T-helper 9 cell (primary cell): ENCODE results near the gene TEX2.
"Not testable (repeated sequence)": the region's sequence is repeated elsewhere in the genome, so short reads cannot be mapped to it uniquely, and the experiment has no call there.

Experiments
- DNase-seq: peaks from one replicate; pipeline ENCODE4 v3.0.0-alpha.2; 2020

TEX2 gene

DNA sequence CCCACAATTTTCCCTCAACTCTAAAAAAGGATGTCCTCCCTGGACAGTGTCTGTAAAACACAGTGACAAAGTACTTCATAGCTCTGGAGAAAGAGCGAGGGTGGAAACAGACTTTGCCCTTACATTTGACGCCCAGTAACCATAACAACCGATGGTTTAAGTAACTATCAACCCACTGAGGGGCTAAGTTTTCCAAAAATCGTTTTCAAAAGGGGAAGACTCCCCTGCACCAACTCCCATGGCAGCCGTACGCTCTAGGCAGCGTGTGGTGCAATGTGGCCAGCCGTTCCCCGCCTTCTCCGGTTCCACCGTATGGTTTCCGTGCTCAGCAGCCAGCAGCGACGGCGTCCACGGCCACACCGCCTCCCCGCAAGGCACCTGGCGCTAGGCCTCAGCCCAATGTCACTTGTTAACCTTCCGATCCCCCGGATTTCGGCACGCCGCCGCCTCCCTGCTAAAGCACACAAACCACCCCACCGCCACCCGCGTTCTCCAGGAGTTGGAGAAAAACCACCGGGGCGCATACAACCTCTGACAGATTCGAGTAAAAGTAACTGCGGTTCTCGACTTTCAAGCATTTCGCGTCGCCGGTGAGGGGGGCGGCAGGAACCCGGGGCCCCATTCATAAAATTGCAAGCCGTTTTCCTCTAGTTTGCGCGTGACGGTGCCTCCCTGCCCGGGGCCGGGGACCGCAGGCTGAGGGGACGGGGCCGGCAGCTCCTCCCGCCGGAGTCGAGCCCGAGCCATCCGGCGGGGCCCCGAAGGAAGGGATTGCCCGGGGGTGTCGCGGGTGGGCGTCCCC is 661 bp downstream of the TEX2 start:
- peak; percentile 62 for DNase-seq

- no peak for DNase-seq
Observed at GRCh38 chr17:64261417-64262145, 1.5 kb downstream of the TEX2 start.

GRCh38 chr17:64260886-64261285 is 2.2 kb downstream of the TEX2 start:
- no peak for DNase-seq

- no peak for DNase-seq
Observed at GRCh38 chr17:64259922-64260321, 3.1 kb downstream of the TEX2 start.

GRCh38 chr17:64259426-64259825 is 3.6 kb downstream of the TEX2 start:
- DNase-seq, result no peak

GRCh38 chr17:64256913-64257807 is 5.9 kb downstream of the TEX2 start:
- no peak for DNase-seq

DNA sequence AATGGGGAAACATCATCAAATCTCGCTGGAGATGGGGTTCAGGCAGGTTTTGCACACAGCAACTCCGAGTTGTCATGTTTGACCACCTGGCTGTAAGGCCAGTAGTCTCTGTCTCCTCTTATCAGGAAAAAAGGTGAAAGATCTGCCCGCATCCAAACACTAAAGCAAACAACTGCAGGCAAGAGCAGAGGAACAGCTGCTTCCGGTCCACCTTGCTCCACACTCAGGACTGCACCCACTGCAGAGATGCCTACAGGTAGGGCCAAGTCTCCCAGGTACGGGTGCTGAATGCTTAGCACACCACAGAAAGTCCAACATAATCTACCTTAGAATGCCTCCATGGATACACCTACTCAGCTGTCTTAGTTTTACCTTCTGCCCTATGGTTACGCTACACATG is 7.3 kb downstream of the TEX2 start:
- DNase-seq, result no peak

GRCh38 chr17:64254755-64255154 is 8.3 kb downstream of the TEX2 start:
- DNase-seq, result no peak

- DNase-seq, result no peak
Observed at GRCh38 chr17:64253470-64253869, 9.6 kb downstream of the TEX2 start.

GRCh38 chr17:64252831-64253230 is 10.2 kb downstream of the TEX2 start:
- DNase-seq, result no peak

- no peak for DNase-seq
Observed at GRCh38 chr17:64250233-64250835, 12.7 kb downstream of the TEX2 start.

GRCh38 chr17:64247836-64248235 is 15.2 kb downstream of the TEX2 start:
- no peak for DNase-seq

DNA sequence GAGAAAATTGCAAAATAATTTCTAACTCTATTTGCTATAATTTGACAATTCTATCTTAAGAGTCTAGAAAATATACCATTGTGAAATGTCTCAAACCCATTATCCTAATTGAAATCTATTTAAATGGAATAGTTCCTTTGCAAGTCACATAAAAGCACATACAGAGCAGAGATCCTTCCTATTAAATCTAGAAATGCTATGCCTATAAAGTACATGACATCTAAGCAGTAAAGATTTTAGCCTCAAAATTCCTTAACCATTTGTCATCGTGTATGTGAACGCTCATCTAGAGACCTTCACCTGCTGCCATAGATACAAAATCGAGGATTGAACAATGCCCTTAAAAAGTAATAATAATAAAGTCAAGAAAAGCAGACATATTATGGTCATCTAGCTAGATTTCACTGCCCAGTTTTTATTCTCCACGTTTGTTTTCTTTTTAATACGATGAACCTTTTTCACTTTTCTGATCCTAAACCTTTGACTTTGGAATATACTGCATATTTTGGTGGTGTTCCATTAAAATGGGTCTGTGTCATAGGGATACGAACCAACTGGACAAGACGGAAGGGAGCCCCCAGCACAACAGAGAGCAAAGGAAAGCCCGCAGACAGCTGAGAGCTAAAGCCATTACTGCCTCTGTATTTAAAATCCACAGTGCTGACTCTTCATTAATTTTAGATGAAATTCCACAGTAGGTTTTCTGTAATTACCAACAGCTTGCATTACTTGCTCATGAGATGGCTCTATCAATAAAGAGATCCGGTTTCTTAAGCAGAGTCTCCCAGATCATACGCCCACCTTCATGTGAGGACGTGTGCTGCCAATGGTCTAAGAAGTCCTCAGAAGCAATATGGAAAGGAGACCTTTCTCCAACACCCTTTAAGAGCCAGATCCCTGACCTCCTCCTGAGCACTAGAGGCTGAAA is 17.6 kb downstream of the TEX2 start:
- DNase-seq, result no peak

DNA sequence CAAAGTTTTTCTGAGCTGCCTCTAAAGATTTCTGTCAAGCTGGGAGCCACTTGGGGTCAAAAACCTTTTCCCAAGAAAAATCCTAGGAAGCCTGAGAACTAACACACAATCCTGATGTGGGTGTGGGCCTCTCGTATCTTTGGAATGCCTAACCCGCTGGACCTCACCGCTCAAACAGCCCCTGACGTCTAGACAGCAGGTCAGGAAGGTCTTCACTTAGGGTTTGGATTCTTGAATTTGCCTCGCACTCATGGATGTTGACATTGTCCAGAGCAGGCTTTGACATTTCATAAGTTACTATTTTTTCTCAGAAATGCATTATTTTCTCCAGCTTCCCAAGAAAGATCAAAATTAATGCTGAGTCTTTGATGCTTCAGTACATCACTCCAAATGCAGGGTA is 18.9 kb downstream of the TEX2 start:
- DNase-seq, result no peak

DNA sequence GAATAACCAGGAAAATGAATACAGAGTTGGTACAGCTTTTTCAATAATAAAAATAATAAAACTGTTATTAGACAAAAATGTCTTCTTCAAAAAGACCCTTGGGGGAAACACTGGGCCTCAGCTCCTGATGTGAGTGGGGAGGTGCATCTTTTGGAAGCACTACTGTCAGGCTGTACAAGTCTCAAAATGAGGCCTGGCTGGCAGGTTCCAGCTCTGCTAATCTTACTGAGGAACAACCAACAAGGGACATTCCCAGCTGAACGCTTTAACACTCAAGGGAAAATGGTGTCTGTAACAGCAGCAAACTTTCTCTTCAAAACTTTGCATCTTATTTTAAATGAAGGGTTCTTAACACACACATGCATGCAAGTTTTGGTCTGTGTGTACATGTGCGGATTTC is 19.7 kb downstream of the TEX2 start:
- DNase-seq, result no peak

DNA sequence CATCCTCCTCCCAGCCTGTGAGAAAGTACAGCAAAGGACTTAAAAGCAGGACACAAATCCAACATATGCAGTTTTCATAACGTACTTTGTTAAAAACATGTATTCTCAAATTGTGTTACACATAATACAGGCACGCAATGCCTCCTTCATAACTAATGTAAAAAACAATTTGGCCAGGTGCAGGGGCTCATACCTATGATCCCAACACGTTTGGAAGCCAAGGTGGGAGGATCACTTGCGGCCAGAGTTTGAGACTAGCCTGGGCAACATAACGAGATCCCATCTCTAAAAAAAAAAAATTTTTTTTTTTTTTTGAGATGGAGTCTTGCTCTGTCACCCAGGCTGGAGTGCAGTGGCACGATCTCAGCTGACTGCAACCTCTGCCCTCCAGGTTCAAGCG is 20.4 kb downstream of the TEX2 start:
- no peak for DNase-seq

DNA sequence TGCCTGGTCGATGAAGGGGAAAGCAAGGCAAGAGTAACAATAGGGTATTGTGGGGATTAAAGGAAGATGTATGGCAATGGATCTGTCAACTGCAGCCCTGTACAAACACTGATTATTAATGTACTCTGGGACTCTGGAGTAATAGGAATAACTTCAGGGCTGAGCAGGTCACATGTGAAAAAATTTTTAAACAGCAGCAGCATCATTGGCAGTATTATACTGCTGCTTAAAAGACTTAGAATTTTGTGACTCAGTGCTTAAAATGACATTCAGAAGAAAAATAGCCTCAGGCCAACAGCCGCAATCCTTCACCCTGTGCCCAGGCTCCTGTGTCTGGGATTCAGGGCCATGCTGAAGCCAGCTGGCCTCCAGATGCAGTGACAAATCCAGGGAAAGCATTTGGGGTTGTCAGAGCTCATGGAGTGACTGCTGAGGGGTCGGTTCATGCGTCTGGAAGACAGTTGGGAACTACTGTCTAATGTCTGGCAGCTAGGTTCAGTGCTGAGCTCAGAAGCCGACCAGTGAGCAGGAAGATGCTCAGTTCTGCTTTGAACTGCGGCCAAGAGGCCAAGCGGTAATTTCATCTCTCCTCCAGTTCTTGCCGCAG is 22.2 kb downstream of the TEX2 start:
- DNase-seq, result no peak

GRCh38 chr17:64240261-64240740 is 22.8 kb downstream of the TEX2 start:
- DNase-seq, result no peak

- DNase-seq, result not testable (repeated sequence)
Observed at GRCh38 chr17:64238449-64238848, 24.6 kb downstream of the TEX2 start.

DNA sequence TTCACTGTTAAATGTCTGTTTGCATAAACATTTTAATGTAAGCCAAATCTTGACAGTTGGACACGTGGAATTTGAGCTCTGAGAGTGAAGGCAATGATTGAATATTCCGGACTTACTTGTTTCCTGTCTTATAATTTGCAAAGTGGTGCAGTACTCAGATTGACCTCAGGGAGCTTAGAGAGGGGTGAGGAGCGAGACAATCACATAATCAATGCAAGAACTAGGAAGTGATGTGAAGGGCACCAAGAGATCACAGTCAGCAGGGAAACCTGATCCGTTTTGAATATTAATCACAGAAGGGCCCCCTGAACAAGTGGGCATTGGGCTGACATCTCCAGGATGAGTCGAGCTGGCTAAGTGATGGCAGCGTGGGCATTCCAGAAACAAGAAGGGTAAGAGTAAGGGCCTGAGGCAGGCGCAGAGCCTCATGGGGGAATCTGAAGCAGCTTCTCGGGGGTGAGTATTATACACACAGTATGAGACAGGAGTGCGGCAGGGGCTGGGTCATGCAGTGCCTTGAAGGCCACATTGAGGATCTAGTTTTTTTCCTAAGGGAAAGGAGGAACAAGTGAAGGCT is 26.1 kb downstream of the TEX2 start:
- no peak for DNase-seq

GRCh38 chr17:64234961-64235360 is 28.1 kb downstream of the TEX2 start:
- no peak for DNase-seq
